Measurements from ENCODE around the gene CCT8. TPM values are rescaled to one million over a fixed set of nuclear protein-coding genes. Genes with fewer than 3 reads are reported as not detected.
A peak's percentile ranks its signal among the peaks of the same experiment; 100 is the strongest.
"Not testable (repeated sequence)": the region's sequence is repeated elsewhere in the genome, so short reads cannot be mapped to it uniquely, and the experiment has no call there.

The CCT8 gene
- total RNA-seq, 1 donor from 2014 or later, result 132 TPM

GRCh38 chr21:29022166-29022565, 51.3 kb downstream of the CCT8 start:
- no peak for DNase-seq (ENCODE audit: extremely low spot score, unreplicated experiment)
- Mint-ChIP-seq H3K4me1 (ENCODE audit: unreplicated experiment) (peaks cover 32% of the 10 kb centered on the region), H3K4me3 (ENCODE audit: unreplicated experiment) (no peak overlapping the region), H3K36me3 (ENCODE audit: unreplicated experiment) (no peaks in the 10 kb centered on the region), H3K27ac (ENCODE audit: unreplicated experiment) (no peak overlapping the region), H3K9me3 (ENCODE audit: unreplicated experiment) (no peaks in the 10 kb centered on the region), H3K27me3 (ENCODE audit: unreplicated experiment) (no peaks in the 10 kb centered on the region)
- no peak for TF ChIP-seq CTCF (IDR thresholded peaks at IDR 0.05)

GRCh38 chr21:29018540-29018939, 54.9 kb downstream of the CCT8 start:
- no peak for DNase-seq (ENCODE audit: extremely low spot score, unreplicated experiment)
- peaks cover 13% of the 10 kb centered on the region for H3K4me1 Mint-ChIP-seq (ENCODE audit: unreplicated experiment)
- peak overlapping the region; percentile 79 for H3K4me3 Mint-ChIP-seq (ENCODE audit: unreplicated experiment)
- no peak for TF ChIP-seq CTCF (IDR thresholded peaks at IDR 0.05)
- peak overlapping the region; percentile 87 for H3K27ac Mint-ChIP-seq (ENCODE audit: unreplicated experiment)
- H3K9me3 Mint-ChIP-seq (ENCODE audit: unreplicated experiment), result no peaks in the 10 kb centered on the region
- H3K36me3 Mint-ChIP-seq (ENCODE audit: unreplicated experiment), result no peaks in the 10 kb centered on the region
- H3K27me3 Mint-ChIP-seq (ENCODE audit: unreplicated experiment), result no peaks in the 10 kb centered on the region

GRCh38 chr21:29017639-29018237, 55.7 kb downstream of the CCT8 start:
- Mint-ChIP-seq H3K27ac (ENCODE audit: unreplicated experiment) (peak overlapping the region; percentile 6), H3K9me3 (ENCODE audit: unreplicated experiment) (no peaks in the 10 kb centered on the region), H3K4me1 (ENCODE audit: unreplicated experiment) (peaks cover 11% of the 10 kb centered on the region), H3K36me3 (ENCODE audit: unreplicated experiment) (no peaks in the 10 kb centered on the region), H3K4me3 (ENCODE audit: unreplicated experiment) (peak overlapping the region; percentile 79), H3K27me3 (ENCODE audit: unreplicated experiment) (no peaks in the 10 kb centered on the region)
- TF ChIP-seq CTCF (IDR thresholded peaks at IDR 0.05), result no peak
- no peak for DNase-seq (ENCODE audit: extremely low spot score, unreplicated experiment)

- H3K4me3 Mint-ChIP-seq (ENCODE audit: unreplicated experiment); H3K9me3 Mint-ChIP-seq (ENCODE audit: unreplicated experiment); H3K36me3 Mint-ChIP-seq (ENCODE audit: unreplicated experiment); DNase-seq (ENCODE audit: extremely low spot score, unreplicated experiment); H3K27me3 Mint-ChIP-seq (ENCODE audit: unreplicated experiment); H3K27ac Mint-ChIP-seq (ENCODE audit: unreplicated experiment): not testable (repeated sequence)
- peaks cover 11% of the 10 kb centered on the region for H3K4me1 Mint-ChIP-seq (ENCODE audit: unreplicated experiment)
Observed at GRCh38 chr21:29011236-29011635, 62.2 kb downstream of the CCT8 start.

DNA sequence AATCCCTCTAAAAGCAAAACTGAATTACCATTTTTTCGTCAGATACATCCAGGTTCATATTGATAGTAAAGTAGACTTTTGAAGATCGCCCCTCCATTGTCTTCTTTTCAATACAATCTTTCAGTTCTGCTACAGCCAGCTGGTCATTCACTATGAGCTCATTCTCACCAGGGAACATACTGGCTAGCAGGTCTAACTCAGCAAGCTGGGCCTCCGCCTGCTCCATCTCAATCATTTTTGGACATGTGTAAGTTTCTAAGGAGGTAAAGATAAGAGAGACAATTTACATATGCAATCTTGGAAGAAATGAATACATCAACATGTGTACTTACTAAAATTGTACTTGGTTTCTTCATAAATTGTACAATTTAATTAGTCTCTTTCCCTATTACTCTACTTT, 65.1 kb downstream of the CCT8 start:
- peaks cover 17% of the 10 kb centered on the region for H3K4me1 Mint-ChIP-seq (ENCODE audit: unreplicated experiment)
- DNase-seq (ENCODE audit: extremely low spot score, unreplicated experiment), result no peak
- peaks cover 4% of the 10 kb centered on the region for H3K36me3 Mint-ChIP-seq (ENCODE audit: unreplicated experiment)
- no peaks in the 10 kb centered on the region for H3K9me3 Mint-ChIP-seq (ENCODE audit: unreplicated experiment)
- no peak overlapping the region for H3K4me3 Mint-ChIP-seq (ENCODE audit: unreplicated experiment)
- H3K27ac Mint-ChIP-seq (ENCODE audit: unreplicated experiment), result peak overlapping the region; percentile 83
- TF ChIP-seq CTCF (IDR thresholded peaks at IDR 0.05), result no peak
- no peaks in the 10 kb centered on the region for H3K27me3 Mint-ChIP-seq (ENCODE audit: unreplicated experiment)

- Mint-ChIP-seq H3K4me1 (ENCODE audit: unreplicated experiment) (peaks cover 19% of the 10 kb centered on the region), H3K4me3 (ENCODE audit: unreplicated experiment) (no peak overlapping the region), H3K36me3 (ENCODE audit: unreplicated experiment) (peaks cover 4% of the 10 kb centered on the region), H3K9me3 (ENCODE audit: unreplicated experiment) (no peaks in the 10 kb centered on the region), H3K27me3 (ENCODE audit: unreplicated experiment) (no peaks in the 10 kb centered on the region), H3K27ac (ENCODE audit: unreplicated experiment) (peak overlapping the region; percentile 83)
- no peak for TF ChIP-seq CTCF (IDR thresholded peaks at IDR 0.05)
- no peak for DNase-seq (ENCODE audit: extremely low spot score, unreplicated experiment)
Observed at GRCh38 chr21:29007810-29008209, 65.6 kb downstream of the CCT8 start.
